ENCODE data around the gene GTF3C6. TPM values are rescaled to one million over a fixed set of nuclear protein-coding genes. Genes with fewer than 3 reads are reported as not detected.
"Not testable (repeated sequence)": the region's sequence is repeated elsewhere in the genome, so short reads cannot be mapped to it uniquely, and the experiment has no call there.

The GTF3C6 gene
- total RNA-seq, 2 experiments from 2014 or later: 93.0 to 106 TPM

GRCh38 chr6:110950440-110950839 lies 8.1 kb upstream of the GTF3C6 start:
- ATAC-seq (no peak), DNase-seq (no peak)
- H3K4me3 Mint-ChIP-seq: no peak overlapping the region
- ChIA-PET CTCF (interaction anchor here (0.7 to 2.7 kb wide), 10 partner anchors 17 to 720 kb away, joined by 3 to 27 read pairs (median 3); no protein-coding TSS in a partner anchor), POLR2A (interaction anchor here (0.6 kb wide), 1 partner anchor 64 kb away, joined by 4 read pairs; no protein-coding TSS in a partner anchor)
- H3K4me1 Mint-ChIP-seq: peaks cover 3% of the 10 kb centered on the region
- no peaks in the 10 kb centered on the region for H3K9me3 Mint-ChIP-seq (ENCODE audit: low read depth)
- peaks cover 1% of the 10 kb centered on the region for H3K27me3 Mint-ChIP-seq
- intact Hi-C loops (cut with DNase I, micrococcal nuclease): loop anchor here in 1 of 2 experiments (10.0 kb wide), 1 partner anchor 766 kb away; the partner anchor contains the start of gene CDC40
- H3K36me3 Mint-ChIP-seq (ENCODE audit: low read depth): no peaks in the 10 kb centered on the region
- no peak overlapping the region for H3K27ac Mint-ChIP-seq

- no peak for ATAC-seq
- Mint-ChIP-seq H3K27ac (no peak overlapping the region), H3K36me3 (ENCODE audit: low read depth) (no peaks in the 10 kb centered on the region), H3K4me1 (peaks cover 3% of the 10 kb centered on the region), H3K9me3 (ENCODE audit: low read depth) (no peaks in the 10 kb centered on the region), H3K27me3 (peaks cover 1% of the 10 kb centered on the region), H3K4me3 (no peak overlapping the region)
- DNase-seq: no peak
- ChIA-PET POLR2A (interaction anchor here (0.6 kb wide), 1 partner anchor 65 kb away, joined by 4 read pairs; no protein-coding TSS in a partner anchor), CTCF (interaction anchor here (0.7 to 2.7 kb wide), 6 partner anchors 17 to 719 kb away, joined by 3 to 27 read pairs (median 3); no protein-coding TSS in a partner anchor)
- intact Hi-C loops (cut with DNase I, micrococcal nuclease): loop anchor here in 1 of 2 experiments (10.0 kb wide), 1 partner anchor 766 kb away; the partner anchor contains the start of gene CDC40
Measured at GRCh38 chr6:110951008-110951407, 7.5 kb upstream of the GTF3C6 start.

- intact Hi-C loops (cut with DNase I, micrococcal nuclease): loop anchor here in 1 of 2 experiments (10.0 kb wide), 1 partner anchor 767 kb away; the partner anchor contains the start of gene CDC40
- DNase-seq: no peak
- H3K27me3 Mint-ChIP-seq: peaks cover 1% of the 10 kb centered on the region
- H3K36me3 Mint-ChIP-seq (ENCODE audit: low read depth): no peaks in the 10 kb centered on the region
- H3K4me3 Mint-ChIP-seq: no peak overlapping the region
- no peak for ATAC-seq
- peaks cover 5% of the 10 kb centered on the region for H3K4me1 Mint-ChIP-seq
- H3K27ac Mint-ChIP-seq: no peak overlapping the region
- no peaks in the 10 kb centered on the region for H3K9me3 Mint-ChIP-seq (ENCODE audit: low read depth)
- ChIA-PET CTCF (interaction anchor here (0.8 to 2.4 kb wide), 6 partner anchors 35 to 278 kb away, joined by 3 to 5 read pairs (median 3); no protein-coding TSS in a partner anchor), POLR2A (no interaction called here)
Measured at GRCh38 chr6:110951986-110952794, 6.3 kb upstream of the GTF3C6 start.

- Mint-ChIP-seq H3K9me3 (ENCODE audit: low read depth) (no peaks in the 10 kb centered on the region), H3K36me3 (ENCODE audit: low read depth) (peaks cover 2% of the 10 kb centered on the region), H3K4me3 (no peak overlapping the region), H3K27ac (no peak overlapping the region), H3K4me1 (peaks cover 10% of the 10 kb centered on the region), H3K27me3 (peaks cover 1% of the 10 kb centered on the region)
- DNase-seq: no peak
- CTCF ChIA-PET: interaction anchor here (1.0 to 2.4 kb wide), 3 partner anchors 63 to 280 kb away, joined by 3 to 5 read pairs (median 5); no protein-coding TSS in a partner anchor
- intact Hi-C loops (cut with DNase I, micrococcal nuclease): loop anchor here in 1 of 2 experiments (10.0 kb wide), 1 partner anchor 769 kb away; the partner anchor contains the start of gene CDC40
- POLR2A ChIA-PET: interaction anchor here (0.6 to 1.6 kb wide), 2 partner anchors 9 to 256 kb away, joined by 6 to 12 read pairs; no protein-coding TSS in a partner anchor
- ATAC-seq: no peak
Measured at GRCh38 chr6:110953633-110954303, 4.7 kb upstream of the GTF3C6 start.

- POLR2A ChIA-PET: no interaction called here
- CTCF ChIA-PET: interaction anchor here (0.6 to 1.8 kb wide), 4 partner anchors 78 to 278 kb away, joined by 3 to 5 read pairs (median 4); no protein-coding TSS in a partner anchor
- H3K27me3 Mint-ChIP-seq: no peaks in the 10 kb centered on the region
Measured at GRCh38 chr6:110960014-110960390, 1.5 kb downstream of the GTF3C6 start.

GRCh38 chr6:110962636-110963035 lies 4.1 kb downstream of the GTF3C6 start:
- DNase-seq; POLR2A ChIA-PET; ATAC-seq; intact Hi-C loops (cut with DNase I, micrococcal nuclease); H3K27ac Mint-ChIP-seq; H3K4me3 Mint-ChIP-seq; H3K9me3 Mint-ChIP-seq (ENCODE audit: low read depth); H3K27me3 Mint-ChIP-seq: not testable (repeated sequence)
- H3K36me3 Mint-ChIP-seq (ENCODE audit: low read depth): peaks cover 48% of the 10 kb centered on the region
- CTCF ChIA-PET: interaction anchor here (0.6 kb wide), 1 partner anchor 28 kb away, joined by 3 read pairs; no protein-coding TSS in a partner anchor
- peaks cover 12% of the 10 kb centered on the region for H3K4me1 Mint-ChIP-seq

More at GRCh38 chr6:110960014-110960390, 1.5 kb downstream of the GTF3C6 start:
- Mint-ChIP-seq H3K4me3 (peak overlapping the region; percentile 90), H3K27ac (peak overlapping the region; percentile 63), H3K4me1 (peaks cover 14% of the 10 kb centered on the region), H3K36me3 (ENCODE audit: low read depth) (peaks cover 33% of the 10 kb centered on the region), H3K9me3 (ENCODE audit: low read depth) (no peaks in the 10 kb centered on the region)
- intact Hi-C loops (cut with DNase I, micrococcal nuclease): no loop called here
- ATAC-seq: no peak
- DNase-seq: no peak

- Mint-ChIP-seq H3K27ac (no peak overlapping the region), H3K4me3 (no peak overlapping the region), H3K36me3 (ENCODE audit: low read depth) (peaks cover 47% of the 10 kb centered on the region), H3K9me3 (ENCODE audit: low read depth) (no peaks in the 10 kb centered on the region), H3K27me3 (no peaks in the 10 kb centered on the region), H3K4me1 (no peaks in the 10 kb centered on the region)
- POLR2A ChIA-PET: no interaction called here
- no peak for ATAC-seq
- no peak for DNase-seq
- CTCF ChIA-PET: no interaction called here
- intact Hi-C loops (cut with DNase I, micrococcal nuclease): no loop called here
Measured at GRCh38 chr6:110965629-110966229, 7.2 kb downstream of the GTF3C6 start.

GRCh38 chr6:110968661-110969060 lies 10.2 kb downstream of the GTF3C6 start:
- H3K27ac Mint-ChIP-seq; H3K27me3 Mint-ChIP-seq; H3K4me1 Mint-ChIP-seq; intact Hi-C loops (cut with DNase I, micrococcal nuclease); CTCF ChIA-PET; H3K4me3 Mint-ChIP-seq; ATAC-seq; DNase-seq; H3K9me3 Mint-ChIP-seq (ENCODE audit: low read depth): not testable (repeated sequence)
- peaks cover 28% of the 10 kb centered on the region for H3K36me3 Mint-ChIP-seq (ENCODE audit: low read depth)
- POLR2A ChIA-PET: interaction anchor here (0.6 kb wide), 1 partner anchor 13 kb away, joined by 3 read pairs; the partner anchor contains the start of gene RPF2

- Mint-ChIP-seq H3K4me3 (no peak overlapping the region), H3K36me3 (ENCODE audit: low read depth) (peaks cover 15% of the 10 kb centered on the region), H3K4me1 (no peaks in the 10 kb centered on the region), H3K27ac (no peak overlapping the region), H3K27me3 (no peaks in the 10 kb centered on the region), H3K9me3 (ENCODE audit: low read depth) (no peaks in the 10 kb centered on the region)
- ChIA-PET POLR2A (interaction anchor here (0.6 kb wide), 1 partner anchor 13 kb away, joined by 9 read pairs; the partner anchor contains the start of gene GTF3C6), CTCF (interaction anchor here (0.7 kb wide), 3 partner anchors 21 to 230 kb away, joined by 3 read pairs; no protein-coding TSS in a partner anchor)
- ATAC-seq (no peak), DNase-seq (no peak)
- intact Hi-C loops (cut with DNase I, micrococcal nuclease): no loop called here
Measured at GRCh38 chr6:110971468-110971867, 13.0 kb downstream of the GTF3C6 start.

- CTCF ChIA-PET: interaction anchor here (0.6 to 0.7 kb wide), 2 partner anchors 18 to 153 kb away, joined by 3 read pairs; partner anchors contain the start of gene GTF3C6
Measured at GRCh38 chr6:110976575-110976974, 18.1 kb downstream of the GTF3C6 start.

More at GRCh38 chr6:110976575-110976974, 18.1 kb downstream of the GTF3C6 start:
- POLR2A ChIA-PET: no interaction called here
- Mint-ChIP-seq H3K4me3 (no peak overlapping the region), H3K9me3 (ENCODE audit: low read depth) (no peaks in the 10 kb centered on the region), H3K4me1 (peaks cover 13% of the 10 kb centered on the region), H3K27ac (no peak overlapping the region), H3K36me3 (ENCODE audit: low read depth) (peaks cover 17% of the 10 kb centered on the region), H3K27me3 (no peaks in the 10 kb centered on the region)
- intact Hi-C loops (cut with DNase I, micrococcal nuclease): no loop called here
- DNase-seq: no peak
- ATAC-seq: no peak
